ENCODE data around the gene MINPP1.
A peak's percentile ranks its signal among the peaks of the same experiment; 100 is the strongest.

MINPP1 gene

GRCh38 chr10:87500646-87501048, 4.0 kb upstream of the MINPP1 start:
- H3K27me3 ChIP-seq (replicated peaks): no peaks in the 10 kb centered on the region
- in situ Hi-C loops (cut with HindIII; ENCODE audit: low pct_ligation_motif_present, low sequenced_read_pairs): no loop called here

DNA sequence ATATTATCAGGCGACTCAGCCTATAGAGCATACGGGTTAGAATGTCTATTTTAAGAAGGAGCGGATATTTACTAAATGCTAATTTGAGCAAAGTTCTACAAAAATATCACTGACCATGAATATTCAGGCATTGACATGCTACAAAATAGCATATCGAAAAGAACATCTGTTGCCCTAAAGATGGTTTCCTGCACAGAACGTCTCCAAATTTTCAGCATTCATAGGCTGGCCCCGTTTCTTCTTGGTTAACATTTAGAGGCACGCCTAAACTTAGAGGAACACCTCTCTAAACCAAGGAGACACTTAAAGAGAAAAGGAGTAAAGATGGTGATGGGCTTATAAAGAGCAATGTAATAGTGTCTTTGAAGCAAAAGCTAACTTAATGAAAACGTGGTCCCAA, 1.3 kb upstream of the MINPP1 start:
- DNase-seq: no peak
- Histone ChIP-seq H3K4me3 (ENCODE audit: low read depth, low read length) (no peak overlapping the region), H3K27me3 (replicated peaks) (no peaks in the 10 kb centered on the region), H3K27ac (no peak overlapping the region), H3K36me3 (replicated peaks) (no peaks in the 10 kb centered on the region)
- in situ Hi-C loops (cut with HindIII; ENCODE audit: low pct_ligation_motif_present, low sequenced_read_pairs): no loop called here
- TF ChIP-seq CTCF (IDR thresholded peaks at IDR 0.05; ENCODE audit: low read depth, low read length, missing control alignments): no peak

More at GRCh38 chr10:87500646-87501048, 4.0 kb upstream of the MINPP1 start:
- Histone ChIP-seq H3K36me3 (replicated peaks) (no peaks in the 10 kb centered on the region), H3K27ac (no peak overlapping the region), H3K4me3 (ENCODE audit: low read depth, low read length) (no peak overlapping the region)
- TF ChIP-seq CTCF (IDR thresholded peaks at IDR 0.05; ENCODE audit: low read depth, low read length, missing control alignments): no peak
- DNase-seq: no peak

DNA sequence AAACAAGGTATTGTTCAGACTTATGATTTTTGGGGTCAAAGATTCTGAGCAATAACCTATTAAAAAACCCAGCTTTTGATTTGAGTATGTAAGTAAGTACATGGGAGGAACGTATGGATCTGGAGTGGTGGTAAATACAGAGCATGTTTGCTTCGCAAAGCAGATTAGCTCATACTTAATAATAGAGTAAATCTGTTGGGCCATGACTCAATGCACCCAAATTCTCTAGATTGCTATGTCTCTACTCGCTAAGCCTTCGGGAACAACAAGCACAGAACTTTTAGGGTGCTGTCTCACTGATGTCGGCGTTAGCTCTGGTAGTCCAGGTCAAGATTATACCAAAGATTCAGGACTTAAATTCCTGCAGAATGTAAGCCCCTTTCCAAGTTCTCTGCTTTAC, 807 bp upstream of the MINPP1 start:
- in situ Hi-C loops (cut with HindIII; ENCODE audit: low pct_ligation_motif_present, low sequenced_read_pairs): no loop called here
- TF ChIP-seq CTCF (IDR thresholded peaks at IDR 0.05; ENCODE audit: low read depth, low read length, missing control alignments): no peak
- peak overlapping the region; percentile 71 for H3K27ac ChIP-seq
- no peaks in the 10 kb centered on the region for H3K27me3 ChIP-seq (replicated peaks)
- H3K36me3 ChIP-seq (replicated peaks): peaks cover under 1% of the 10 kb centered on the region
- peak overlapping the region; percentile 92 for H3K4me3 ChIP-seq (ENCODE audit: low read depth, low read length)
- DNase-seq: peak; percentile 18

GRCh38 chr10:87504307-87504639, 420 bp upstream of the MINPP1 start:
- peak overlapping the region; percentile 71 for H3K27ac ChIP-seq
- peak overlapping the region; percentile 92 for H3K4me3 ChIP-seq (ENCODE audit: low read depth, low read length)
- DNase-seq: no peak
- in situ Hi-C loops (cut with HindIII; ENCODE audit: low pct_ligation_motif_present, low sequenced_read_pairs): no loop called here
- H3K27me3 ChIP-seq (replicated peaks): no peaks in the 10 kb centered on the region
- peaks cover 2% of the 10 kb centered on the region for H3K36me3 ChIP-seq (replicated peaks)
- no peak for TF ChIP-seq CTCF (IDR thresholded peaks at IDR 0.05; ENCODE audit: low read depth, low read length, missing control alignments)

DNA sequence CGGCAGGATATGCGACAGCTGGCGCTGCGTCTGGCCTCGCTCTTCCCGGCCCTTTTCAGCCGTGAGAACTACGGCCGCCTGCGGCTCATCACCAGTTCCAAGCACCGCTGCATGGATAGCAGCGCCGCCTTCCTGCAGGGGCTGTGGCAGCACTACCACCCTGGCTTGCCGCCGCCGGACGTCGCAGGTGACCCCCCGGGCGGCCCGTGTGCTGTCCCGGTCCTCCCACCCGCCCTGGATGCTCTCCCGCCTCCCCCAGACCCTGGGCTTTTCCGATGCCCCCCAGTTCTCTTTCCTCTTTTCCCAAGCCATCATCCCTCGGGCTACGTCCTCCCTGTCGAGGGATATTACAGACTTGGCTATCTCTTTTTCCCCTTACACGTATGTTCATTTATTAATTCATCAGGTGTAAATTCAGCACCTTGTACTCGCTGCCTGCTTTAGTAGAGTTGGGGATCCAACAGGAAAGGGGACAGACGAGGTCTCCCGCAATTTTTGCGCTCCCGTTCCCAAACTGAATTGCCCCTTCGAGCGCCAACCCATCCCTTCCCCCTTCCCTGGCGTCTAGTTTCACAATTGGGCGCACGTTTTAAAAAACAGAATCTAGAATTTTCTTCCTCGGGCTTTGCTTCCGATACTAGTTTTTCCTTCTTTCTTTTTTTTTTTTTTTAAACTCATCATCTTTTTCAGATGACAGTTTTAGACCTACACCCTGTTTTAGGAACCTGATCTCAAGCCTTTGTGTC, 846 bp downstream of the MINPP1 start:
- Histone ChIP-seq H3K27me3 (replicated peaks) (no peaks in the 10 kb centered on the region), H3K4me3 (ENCODE audit: low read depth, low read length) (peak overlapping the region; percentile 92), H3K27ac (peak overlapping the region; percentile 71), H3K36me3 (replicated peaks) (peaks cover 2% of the 10 kb centered on the region)
- peak; percentile 80 for TF ChIP-seq CTCF (IDR thresholded peaks at IDR 0.05; ENCODE audit: low read depth, low read length, missing control alignments)
- DNase-seq: peak; percentile 45
- in situ Hi-C loops (cut with HindIII; ENCODE audit: low pct_ligation_motif_present, low sequenced_read_pairs): no loop called here

DNA sequence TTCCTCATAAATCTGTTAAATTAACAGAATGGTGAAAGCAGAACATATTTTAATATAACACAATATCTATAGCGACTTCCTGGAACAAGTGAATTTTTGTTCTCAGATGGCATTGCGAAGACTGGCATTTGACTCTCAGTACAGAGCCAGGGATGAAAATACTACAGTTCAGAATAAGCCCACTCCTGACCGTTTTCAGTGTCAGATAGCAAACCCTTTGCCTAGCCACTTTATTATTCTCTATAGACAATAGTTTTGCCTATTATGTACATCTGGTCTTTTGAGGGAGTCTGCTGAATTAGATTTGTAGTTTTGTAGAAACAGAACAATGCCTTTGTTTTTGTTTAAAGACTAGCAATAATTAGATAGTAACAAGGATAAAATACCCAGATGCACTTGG, 2.3 kb downstream of the MINPP1 start:
- in situ Hi-C loops (cut with HindIII; ENCODE audit: low pct_ligation_motif_present, low sequenced_read_pairs): no loop called here
- no peaks in the 10 kb centered on the region for H3K27me3 ChIP-seq (replicated peaks)
- H3K36me3 ChIP-seq (replicated peaks): peaks cover 4% of the 10 kb centered on the region
- no peak overlapping the region for H3K4me3 ChIP-seq (ENCODE audit: low read depth, low read length)
- no peak for TF ChIP-seq CTCF (IDR thresholded peaks at IDR 0.05; ENCODE audit: low read depth, low read length, missing control alignments)
- no peak overlapping the region for H3K27ac ChIP-seq
- DNase-seq: no peak
